Measurements from ENCODE around the gene LRIG3. TPM values are rescaled to one million over a fixed set of nuclear protein-coding genes. Genes with fewer than 3 reads are reported as not detected.
"Not testable (repeated sequence)": the region's sequence is repeated elsewhere in the genome, so short reads cannot be mapped to it uniquely, and the experiment has no call there.

The LRIG3 gene
- polyA plus RNA-seq, 3 donors = 35.5 to 40.7 (median 39.9) TPM

DNA sequence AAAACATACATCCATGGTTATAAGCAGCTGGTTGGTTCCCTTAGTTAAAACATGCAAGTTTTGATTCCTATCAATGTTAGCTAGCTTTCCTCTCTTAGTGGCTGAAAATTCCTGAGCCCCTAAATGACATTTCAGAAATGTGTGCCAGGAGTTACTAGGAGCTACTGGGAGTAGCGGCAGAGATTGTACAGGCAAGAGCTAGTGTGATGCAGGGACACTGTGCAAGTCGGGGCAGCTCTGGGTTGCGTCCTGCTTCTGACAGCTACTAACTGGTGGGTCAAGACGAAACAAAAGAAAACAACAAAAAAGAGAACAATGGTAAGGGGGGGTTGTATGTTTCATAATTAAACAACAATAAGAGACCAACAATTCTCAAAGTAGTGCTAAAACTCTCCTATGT is 35.4 kb downstream of the LRIG3 start:
- DNase-seq (ENCODE audit: extremely low read depth in 1 of 11, low read depth in 9 of 11, low spot score in 4 of 11) = no peak

DNA sequence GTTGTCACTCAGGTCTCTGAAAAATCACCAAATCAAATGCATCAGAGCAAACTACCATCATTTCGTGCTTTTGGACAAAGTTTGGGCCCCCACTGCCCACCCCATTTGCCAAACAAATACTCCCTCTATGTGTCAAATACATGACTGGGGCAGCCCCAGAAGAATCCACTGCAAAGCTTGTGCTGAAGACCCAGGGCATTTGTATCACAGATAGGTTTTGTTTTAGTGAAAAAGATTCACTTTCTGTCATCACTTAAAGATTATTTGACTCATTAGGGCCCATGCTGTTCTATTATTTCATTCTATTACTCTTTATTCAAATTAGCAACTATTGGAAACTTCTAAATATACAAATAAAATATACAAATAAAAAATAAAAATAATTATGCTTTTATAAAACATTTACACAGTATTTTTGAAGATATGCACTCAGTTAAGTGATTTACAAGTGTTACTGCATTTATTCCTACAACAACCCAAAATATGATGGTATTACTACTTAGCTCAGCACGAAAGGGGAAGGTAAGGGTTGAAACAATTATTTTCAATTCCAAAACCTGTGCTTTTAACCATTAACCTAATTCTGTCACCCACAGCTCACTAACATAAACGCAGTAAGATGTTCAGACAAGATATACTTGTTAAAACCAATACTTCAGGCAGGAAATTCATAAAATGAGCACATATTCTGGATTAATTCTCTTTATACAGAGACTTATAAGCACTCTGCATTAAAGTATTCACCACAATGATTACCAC is 36.5 kb downstream of the LRIG3 start:
- DNase-seq (ENCODE audit: extremely low read depth in 1 of 11, low read depth in 9 of 11, low spot score in 4 of 11) = no peak

DNA sequence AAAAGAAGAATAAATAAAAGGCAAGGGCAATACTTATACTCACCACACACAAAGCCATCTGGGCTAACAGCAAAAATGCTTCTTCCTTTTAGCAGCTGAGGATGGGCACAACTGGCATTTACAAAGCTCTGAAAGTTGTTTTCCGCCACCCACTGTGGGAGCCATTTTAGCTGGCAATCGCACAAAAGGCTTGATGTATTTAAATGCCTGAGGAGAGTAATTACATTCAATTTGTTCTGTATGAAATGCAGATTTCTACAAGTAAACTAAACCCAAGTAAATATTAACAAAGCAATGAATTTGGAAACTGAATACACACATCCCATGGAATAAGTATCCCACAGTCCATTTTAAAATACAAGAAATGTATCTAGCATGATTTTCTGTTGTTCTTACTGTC is 37.5 kb downstream of the LRIG3 start:
- DNase-seq (ENCODE audit: extremely low read depth in 1 of 11, low read depth in 9 of 11, low spot score in 4 of 11) = no peak

DNA sequence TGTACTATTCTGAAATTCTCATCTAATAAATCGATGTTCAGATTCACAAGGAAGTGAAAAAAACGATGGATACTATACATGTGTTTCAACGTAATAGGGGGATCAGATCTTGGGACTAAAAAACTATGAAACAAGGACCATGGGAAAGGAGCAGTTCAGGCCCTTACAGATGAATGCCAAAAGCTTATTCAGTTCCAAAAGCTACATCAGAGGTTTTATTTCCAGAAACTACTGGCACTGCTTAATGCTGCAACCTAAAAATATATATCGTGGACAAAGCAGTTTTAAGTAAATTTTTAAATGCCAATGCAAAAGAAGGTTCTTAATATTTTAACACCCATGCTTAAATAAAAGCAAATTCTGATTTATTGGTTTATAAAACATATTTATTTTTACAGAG is 38.5 kb downstream of the LRIG3 start:
- DNase-seq (ENCODE audit: extremely low read depth in 1 of 11, low read depth in 9 of 11, low spot score in 4 of 11) = no peak

DNA sequence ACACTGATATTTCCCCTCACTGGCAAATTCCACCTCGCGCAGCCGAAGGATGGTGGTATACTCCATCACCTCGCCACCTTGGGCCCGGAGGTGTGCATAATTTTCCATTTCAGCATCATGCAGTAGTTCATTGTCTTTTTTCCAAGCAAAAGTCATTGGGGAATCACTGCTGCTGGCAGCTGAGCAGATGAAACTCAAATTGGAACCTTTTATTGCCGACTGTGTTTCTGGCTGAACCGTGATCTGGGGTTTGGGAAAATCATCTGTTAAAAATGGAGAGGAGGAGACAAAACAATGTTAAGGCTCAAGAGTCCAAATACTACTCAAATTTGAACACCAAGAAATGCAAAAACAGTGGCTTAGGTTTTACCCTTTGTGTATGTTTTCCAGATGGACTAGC is 39.7 kb downstream of the LRIG3 start:
- DNase-seq (ENCODE audit: extremely low read depth in 1 of 11, low read depth in 9 of 11, low spot score in 4 of 11) = no peak

DNA sequence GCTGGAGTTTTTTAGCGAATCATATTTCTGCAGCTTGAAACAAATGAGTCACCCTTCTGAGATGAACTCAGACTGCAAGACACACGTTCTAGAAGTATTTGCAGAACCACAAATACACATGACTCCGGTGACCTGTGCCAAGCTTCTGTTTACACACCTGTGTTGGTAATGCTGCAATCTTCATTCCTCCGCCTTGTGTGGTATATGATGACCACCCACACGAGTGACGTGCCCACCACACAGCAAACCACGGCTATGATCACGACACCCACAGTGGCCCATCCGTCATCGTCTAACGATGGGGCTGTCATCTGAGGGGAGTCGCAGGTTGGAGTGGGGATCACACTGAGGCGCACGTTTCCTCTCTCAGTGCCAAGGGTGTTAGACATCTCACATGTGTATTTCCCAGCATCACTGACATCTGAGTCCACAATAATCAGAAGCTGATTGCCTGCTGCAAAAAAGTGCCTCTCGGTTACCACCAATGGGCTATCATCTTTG is 43.0 kb downstream of the LRIG3 start:
- DNase-seq (ENCODE audit: extremely low read depth in 1 of 11, low read depth in 9 of 11, low spot score in 4 of 11) = no peak

DNA sequence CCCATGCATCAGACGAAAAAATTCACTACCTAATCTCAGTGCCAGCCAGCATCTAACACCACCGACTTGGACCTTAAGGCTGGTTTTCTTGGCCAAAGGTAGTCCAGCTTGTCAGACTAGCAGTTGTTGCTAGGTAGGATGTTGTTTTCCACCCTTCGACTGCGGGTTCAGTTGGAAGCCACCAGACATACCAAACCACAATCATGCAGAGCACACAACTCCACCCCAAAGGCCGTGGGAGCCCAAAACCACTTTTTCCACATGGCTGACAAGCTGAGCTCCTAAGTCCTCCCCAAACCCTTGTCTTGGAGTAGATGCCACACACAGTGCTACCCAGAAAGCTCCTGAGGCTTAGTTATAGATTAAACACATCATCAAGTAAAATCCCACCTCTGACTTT is 46.8 kb downstream of the LRIG3 start:
- DNase-seq (ENCODE audit: extremely low read depth in 1 of 11, low read depth in 9 of 11, low spot score in 4 of 11) = no peak

DNA sequence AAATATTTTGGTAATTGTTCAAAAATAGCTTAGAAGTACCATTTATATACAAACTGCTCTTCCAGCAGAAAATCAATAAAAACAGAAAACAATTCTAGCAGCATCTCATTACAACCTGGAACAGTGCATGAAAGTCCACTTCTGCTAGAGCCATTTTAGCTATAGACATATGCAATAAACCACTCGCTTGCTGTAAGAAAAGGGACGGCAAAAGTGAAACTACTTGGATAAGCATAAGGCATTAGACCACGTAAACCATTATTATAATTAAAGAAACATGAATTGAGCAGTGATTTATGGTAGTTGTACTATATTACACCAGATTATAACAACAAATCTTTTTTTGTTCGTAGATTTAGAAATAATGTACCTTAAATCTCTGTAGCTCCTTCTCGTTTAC is 48.7 kb downstream of the LRIG3 start:
- DNase-seq (ENCODE audit: extremely low read depth in 1 of 11, low read depth in 9 of 11, low spot score in 4 of 11) = no peak

DNA sequence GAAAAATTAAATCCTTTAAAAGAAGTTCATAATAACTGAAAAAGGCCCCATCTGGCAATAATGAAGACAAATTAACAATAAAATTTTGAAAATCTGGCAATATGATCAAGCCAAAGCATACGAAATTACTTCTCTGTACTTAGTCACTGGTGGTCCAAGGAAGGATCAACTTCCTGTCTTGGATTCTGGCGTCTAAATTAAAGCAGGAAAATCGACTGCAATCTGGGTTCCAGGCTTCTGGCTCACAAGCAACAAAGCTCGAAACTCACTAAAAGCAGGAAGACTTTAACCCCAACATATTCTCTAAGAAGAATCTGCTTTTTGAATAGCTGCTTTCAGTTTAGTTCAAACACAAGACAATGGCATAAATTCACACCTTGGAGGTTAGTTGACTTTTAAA is 49.7 kb downstream of the LRIG3 start:
- DNase-seq (ENCODE audit: extremely low read depth in 1 of 11, low read depth in 9 of 11, low spot score in 4 of 11) = no peak

DNA sequence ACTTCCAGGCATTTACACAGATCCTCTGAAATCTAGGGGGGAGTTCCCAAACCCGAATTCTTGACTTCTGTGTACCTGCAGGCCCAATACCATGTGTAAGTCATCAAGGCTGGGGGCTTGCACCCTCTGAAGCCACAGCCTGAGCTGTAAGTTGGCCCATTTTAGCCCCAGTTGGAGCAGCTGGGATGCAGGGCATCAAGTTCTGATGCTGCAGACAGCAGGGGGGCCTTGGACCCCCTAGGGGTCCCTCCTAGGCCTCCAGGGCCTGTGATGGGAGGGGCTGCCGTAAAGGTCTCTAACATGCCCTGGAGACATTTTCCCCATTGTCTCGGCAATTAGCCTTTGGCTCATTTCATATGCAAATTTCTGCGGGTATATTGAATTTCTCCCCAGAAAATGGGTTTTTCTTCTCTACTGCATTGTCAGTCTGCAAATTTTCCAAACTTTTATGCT is 59.5 kb downstream of the LRIG3 start:
- DNase-seq (ENCODE audit: extremely low read depth in 1 of 11, low read depth in 9 of 11, low spot score in 4 of 11) = no peak

DNA sequence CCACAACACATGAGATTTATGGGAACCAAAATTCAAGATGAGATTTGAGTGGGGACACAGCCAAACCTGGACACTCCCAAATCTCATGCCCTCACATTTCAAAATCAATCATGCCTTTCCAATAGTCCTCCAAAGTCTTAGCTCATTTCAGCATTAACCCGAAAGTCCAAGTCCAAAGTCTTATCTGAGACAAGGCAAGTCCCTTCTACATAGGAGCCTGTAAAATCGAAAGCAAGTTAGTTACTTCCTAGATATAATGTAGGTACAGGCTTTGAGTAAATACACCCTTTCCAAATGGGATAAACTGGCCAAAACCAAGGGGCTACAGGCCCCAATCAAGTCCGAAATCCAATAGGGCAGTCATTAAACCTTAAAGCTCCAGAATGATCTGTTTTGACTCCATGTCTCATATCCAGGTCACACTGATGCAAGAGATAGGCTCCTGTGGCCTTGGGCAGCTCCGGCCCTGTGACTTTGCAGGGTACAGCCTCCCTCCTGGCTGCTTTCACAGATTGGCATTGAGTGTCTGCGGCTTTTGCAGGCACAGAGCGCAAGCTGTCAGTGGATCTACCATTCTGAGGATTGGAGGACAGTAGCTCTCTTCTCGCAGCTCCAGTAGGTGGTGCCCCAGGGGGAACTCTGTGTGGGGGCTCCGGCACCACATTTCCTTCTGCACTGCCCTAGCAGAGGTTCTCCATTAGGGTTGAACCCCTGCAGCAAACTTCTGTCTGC is 60.1 kb downstream of the LRIG3 start:
- DNase-seq (ENCODE audit: extremely low read depth in 1 of 11, low read depth in 9 of 11, low spot score in 4 of 11) = no peak

DNA sequence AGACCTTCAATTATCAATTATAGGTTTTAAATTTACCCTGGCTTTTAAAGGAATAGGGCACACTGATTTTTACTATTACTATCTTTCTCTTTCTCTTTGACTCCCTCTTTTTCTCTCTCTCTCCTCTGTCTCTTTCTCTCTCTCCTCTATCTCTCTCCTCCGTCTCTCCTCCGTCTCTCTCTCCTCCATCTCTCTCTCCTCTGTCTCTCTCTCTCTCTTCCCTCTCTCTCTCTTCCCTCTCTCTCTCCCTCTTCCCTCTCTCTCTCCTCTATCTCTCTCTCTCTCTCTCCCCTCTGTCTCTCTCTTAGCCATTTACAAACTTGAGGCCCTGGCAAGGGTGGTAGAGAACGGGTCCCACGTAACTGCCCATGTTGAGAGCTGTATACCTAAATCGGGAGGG is 62.3 kb downstream of the LRIG3 start:
- no peak for DNase-seq (ENCODE audit: extremely low read depth in 1 of 11, low read depth in 9 of 11, low spot score in 4 of 11)

DNA sequence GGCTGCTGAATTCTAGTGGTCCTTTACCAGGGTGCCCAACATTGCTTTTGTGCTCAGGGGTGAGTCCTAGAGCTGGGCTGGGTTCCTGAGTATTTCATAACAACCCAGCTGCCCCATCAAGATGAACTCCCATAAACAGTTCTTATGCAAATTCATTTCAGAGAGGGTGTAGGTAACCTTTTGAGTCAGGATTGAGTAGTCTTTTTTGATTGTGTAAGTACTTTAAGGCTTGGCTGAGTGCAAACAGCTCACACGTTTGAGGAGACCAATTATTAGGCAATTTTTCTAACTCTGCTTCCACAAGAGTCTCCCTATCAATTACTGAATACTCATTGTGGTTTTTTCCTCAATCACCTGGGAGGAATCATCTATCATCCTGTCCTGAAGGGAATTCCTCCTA is 63.1 kb downstream of the LRIG3 start:
- not testable (repeated sequence) for DNase-seq (ENCODE audit: extremely low read depth in 1 of 11, low read depth in 9 of 11, low spot score in 4 of 11)

DNA sequence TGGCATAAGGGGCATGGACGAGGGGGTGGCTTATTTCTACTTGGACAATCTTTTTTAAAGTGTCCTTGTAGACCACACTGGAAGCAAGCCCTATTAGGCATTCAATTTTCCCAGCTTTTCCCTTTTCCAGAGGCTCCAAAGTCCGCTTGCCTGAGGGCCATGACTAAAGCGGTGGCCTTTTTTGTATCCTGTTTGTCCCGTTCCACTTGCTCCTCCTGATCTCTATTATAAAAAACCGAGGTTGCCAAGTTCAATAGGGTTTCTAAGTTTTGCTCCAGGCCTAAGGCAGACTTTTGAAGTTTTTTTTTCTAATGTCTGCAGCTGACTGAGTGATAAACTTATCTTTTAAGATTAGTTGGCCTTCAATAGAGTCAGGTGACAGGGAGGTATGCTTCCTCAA is 64.7 kb downstream of the LRIG3 start:
- DNase-seq (ENCODE audit: extremely low read depth in 1 of 11, low read depth in 9 of 11, low spot score in 4 of 11) = not testable (repeated sequence)

DNA sequence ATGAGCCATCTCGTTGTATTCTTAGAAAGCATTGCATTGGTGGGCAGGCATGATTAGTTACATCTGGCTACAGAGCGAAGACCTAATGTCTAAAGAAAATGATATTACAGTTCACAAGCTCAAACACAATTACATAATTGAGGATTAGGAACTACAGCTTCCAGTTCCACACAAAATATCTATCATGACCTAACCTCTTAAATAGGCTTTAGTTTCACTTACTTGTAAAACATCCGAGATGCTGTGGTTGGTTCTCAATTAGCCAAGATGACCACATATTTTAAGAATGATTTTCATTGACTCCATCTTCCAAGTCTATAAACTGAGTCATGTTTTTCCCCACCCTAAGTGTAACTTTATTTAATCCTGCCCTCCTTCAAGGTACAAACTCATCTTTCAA is 69.5 kb downstream of the LRIG3 start:
- peak in 1 of 11 donors; percentile 4 for DNase-seq (ENCODE audit: extremely low read depth in 1 of 11, low read depth in 9 of 11, low spot score in 4 of 11)

DNA sequence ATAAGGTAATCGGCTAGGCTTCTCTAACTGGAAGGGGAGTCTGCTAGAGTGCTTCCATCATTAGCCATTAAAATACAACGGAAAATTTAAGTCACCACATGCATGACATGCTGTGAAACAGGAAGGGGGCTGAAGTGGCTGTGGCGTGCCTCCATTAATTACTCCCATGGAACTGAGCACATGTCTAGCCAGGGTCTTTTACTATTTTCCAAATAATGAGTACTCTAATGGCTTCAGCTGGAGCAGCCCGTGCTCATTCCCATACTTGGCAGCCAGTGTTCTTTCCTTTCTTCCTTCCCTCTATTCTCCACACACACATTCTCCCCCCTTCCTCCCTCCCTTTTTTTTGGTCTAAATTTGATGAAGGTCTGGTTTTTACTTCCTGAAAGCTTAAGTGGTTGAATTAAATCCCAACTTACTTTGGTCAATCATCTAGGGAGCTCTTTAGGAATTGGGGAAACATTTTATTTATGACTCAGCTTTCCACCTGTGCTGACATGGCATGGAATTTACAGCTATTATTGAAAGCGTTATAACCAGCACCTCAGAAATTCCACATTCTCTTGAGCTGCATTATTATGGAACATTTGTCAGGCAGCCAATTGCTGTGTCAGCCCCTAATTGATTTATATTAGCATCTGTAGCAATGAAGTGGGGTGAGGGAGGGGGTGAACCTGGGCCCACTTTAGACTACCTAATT is 72.3 kb downstream of the LRIG3 start:
- DNase-seq (ENCODE audit: extremely low read depth in 1 of 11, low read depth in 9 of 11, low spot score in 4 of 11) = peak in 2 of 11 donors; percentile 5 to 7

DNA sequence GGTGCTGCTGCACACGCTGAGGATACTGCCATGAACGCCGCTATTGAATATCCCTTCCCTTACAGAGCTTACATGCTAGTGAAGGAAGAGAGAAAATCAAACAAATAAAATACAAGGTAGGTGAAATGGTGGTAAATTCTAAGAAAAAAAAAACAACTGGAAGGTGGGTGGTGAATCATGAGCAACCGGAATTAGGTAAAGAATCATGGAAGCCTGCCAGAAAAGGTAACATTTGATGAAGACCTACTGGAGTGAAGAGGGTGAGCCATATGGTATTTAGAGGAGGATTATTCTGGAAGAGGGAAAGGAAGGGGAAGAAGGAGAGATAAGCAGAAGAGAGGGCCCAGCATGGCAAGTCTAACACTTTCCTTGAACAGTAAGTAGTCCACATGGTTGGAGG is 76.1 kb downstream of the LRIG3 start:
- DNase-seq (ENCODE audit: extremely low read depth in 1 of 11, low read depth in 9 of 11, low spot score in 4 of 11) = no peak

DNA sequence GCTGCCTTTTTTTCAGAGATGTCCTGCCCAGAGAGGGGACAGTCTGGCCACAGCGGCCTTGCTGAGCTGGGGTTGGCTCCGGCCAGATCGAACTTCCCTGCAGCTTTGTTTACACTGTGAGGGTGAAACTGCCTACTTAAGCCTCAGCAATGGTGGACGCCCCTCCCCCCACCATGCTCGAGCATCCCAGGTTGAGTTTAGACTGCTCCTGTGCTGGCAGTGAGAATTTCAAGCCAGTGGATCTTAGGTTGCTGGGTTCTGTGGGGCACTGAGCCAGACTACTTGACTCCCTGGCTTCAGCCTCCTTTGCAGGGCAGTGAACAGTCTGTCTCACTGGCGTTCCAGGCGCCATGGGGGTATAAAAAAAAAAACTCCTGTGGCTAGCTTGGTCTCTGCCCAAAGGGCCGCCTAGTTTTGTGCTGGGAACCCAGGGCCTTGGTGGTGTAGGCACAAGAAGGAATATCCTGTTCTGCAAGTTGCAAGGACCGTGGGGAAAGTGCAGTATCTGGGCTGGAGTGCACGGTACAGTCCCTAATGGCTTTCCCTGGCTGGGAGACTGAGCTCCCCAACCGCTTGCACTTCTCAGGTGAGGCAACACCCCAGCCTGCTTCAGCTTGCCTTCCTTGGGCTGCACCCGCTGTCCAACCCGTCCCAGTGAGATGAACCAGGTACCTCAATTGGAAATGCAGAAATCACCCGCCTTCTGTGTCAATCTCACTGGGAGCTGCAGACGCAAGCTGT is 79.1 kb downstream of the LRIG3 start:
- DNase-seq (ENCODE audit: extremely low read depth in 1 of 11, low read depth in 9 of 11, low spot score in 4 of 11) = no peak

DNA sequence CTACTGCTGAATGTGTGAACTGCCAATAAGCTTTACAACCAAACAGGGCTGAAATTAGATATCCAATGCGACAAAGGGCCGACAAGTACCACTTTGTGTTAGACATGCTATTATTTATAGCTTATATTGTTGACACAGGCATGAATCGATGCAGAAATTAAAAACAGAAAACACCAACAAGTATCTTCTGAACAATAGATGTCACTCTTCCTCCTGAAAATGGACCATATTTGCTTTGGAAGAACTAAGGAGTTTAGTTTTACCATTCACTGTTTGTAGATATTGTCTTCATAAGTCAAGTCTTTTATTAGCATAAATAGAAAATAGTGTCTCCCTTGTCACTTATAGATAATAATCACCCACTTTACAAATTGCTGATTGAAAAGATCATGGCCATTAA is 86.5 kb downstream of the LRIG3 start:
- no peak for DNase-seq (ENCODE audit: extremely low read depth in 1 of 11, low read depth in 9 of 11, low spot score in 4 of 11)
